HG02884 (cell line): ENCODE results near the gene BICRAL.
"Not testable (repeated sequence)": the region's sequence is repeated elsewhere in the genome, so short reads cannot be mapped to it uniquely, and the experiment has no call there.

ENCODE experiments used
- ATAC-seq: cut with Tn5 transposase; IDR thresholded peaks from one replicate; pipeline ENCODE4 v1.9.1; 2021; ENCODE audit warnings: mild to moderate bottlenecking, moderate library complexity; ENCODE audit not compliant: unreplicated experiment

The BICRAL gene

DNA sequence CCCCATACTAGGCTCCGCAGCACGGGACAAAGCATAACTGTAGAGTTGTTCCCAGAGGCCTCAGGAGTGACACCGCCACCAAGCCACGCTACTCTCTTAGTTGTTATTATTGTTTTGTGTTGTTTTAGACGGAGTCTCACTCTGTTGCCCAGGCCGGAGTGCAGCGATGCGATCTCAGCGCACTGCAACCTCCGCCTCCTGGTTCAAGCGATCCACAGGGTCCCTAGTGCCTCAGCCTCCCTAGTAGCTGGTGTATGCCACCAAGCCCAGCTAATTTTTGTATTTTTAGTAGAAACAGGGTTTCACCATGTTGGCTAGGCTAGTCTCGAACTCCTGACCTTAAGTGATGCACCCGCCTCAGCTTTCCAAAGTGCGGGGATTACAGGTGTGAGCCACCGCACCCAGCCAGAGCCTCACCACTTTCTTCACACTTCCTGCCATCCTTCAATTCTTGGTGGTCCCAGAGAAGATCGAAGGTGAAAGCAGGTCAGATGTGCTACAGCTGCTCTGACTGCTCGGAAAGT is 109.4 kb downstream of the BICRAL start:
- no peak for ATAC-seq

DNA sequence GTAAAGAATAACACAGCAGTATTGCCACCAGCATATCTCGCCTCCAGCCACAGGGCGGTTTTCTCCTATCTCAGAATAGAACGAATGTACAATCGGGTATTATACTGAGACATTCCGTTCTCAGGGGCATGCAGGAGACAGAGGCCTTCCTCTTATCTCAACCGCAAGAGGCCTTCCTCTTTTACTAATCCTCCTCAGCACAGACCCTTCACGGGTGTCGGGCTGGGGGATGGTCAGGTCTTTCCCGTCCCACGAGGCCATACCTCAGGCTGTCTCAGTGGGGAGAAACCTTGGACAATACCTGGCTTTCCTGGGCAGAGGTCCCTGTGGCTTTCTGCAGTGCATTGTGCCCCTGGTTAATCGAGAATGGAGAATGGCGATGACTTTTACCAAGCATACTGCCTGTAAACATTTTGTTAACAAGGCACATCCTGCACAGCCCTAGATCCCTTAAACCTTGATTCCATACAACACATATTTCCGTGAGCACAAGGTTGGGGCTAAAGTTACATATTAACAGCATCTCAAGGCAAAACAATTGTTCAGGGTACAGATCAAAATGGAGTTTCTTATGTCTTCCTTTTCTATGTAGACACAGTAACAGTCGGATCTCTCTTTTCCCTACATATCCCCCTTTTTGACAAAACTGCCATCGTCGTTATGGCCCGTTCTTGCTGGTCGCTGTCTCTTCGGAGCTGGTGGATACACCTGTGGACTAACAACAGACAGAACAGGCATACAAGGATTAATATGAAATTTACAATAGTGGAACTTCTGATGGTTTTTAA is 112.4 kb downstream of the BICRAL start:
- not testable (repeated sequence) for ATAC-seq

DNA sequence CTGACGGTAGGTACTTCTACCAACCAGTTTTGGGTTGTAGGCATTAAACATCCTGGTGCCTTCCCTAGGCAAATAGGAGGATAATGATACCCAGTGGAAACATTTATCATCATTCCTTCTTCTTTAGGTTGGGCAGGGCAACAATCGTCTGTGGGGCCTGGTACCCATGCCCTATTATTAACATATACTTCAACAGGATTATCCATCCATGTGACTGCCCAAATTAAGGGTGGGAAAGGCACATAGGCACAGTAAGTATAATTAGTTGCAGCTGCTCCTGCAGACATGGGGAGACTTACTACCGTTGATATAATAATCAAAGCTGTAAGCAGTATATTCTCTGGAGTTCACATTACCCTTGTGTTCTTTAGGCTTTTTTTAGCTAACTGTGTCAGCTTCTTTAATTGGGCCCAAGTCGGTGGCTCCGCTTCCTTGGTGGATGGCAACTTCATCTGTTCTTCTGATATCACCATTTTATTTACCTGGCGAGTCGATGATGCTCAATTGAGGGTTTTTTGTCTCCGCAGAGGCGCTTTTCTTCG is 114.4 kb downstream of the BICRAL start:
- no peak for ATAC-seq

DNA sequence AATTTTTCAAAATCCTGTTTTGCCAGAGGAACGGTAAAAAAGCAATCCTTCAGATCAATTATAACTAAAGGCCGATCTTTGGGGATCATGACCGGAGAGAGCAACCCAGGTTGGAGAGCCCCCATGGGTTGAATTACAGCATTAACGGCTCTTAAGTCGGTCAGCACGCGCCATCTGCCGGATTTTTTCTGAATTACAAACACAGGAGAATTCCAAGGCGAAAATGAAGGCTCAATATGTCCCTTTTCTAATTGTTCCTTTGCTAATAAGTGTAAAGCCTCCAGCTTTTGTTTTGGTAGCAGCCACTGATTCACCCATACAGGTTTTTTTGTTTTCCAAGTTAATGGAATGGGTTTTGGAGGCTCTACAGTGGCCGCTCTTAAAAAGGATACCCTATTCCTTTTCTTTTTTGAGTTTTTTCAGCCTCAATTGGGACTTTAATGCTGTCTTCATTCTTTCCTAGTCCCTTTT is 117.1 kb downstream of the BICRAL start:
- no peak for ATAC-seq

DNA sequence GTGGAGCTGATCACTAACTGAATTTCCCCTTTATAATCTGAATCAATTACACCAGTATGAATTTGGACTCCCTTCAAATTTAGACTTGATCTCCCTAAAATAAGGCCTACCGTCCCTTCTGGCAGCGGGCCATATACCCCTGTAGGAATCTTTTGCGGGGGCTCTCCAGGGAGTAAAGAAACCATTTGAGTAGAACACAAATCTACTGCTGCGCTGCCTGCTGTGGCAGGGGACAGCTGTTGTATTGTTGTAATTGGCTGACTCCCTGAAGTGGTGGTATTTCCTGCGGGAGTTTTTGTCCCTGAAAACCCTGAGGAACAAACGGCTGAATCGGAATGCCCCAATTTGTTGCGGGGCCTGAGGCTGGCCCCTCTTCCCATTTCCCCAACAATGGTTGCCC is 118.0 kb downstream of the BICRAL start:
- no peak for ATAC-seq

DNA sequence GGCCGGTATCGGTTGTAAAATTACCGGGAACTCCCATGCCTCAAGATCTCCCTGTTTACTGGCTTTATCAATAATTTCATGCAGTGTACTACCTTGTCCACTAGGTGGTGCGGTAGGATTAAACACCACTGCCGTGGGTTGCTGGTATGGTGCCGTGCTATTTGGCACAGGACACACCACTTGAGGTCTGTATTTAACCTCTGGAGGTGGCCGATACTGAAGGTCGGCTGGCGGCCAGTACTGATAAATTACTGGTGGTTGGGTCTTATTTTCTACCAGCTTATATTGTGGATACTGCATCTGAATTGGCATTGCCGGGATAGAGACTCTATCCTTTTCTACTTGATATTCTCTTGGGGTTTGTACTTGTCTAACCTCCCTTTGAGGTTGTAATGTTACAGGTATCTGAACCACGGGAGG is 119.7 kb downstream of the BICRAL start:
- ATAC-seq: no peak

DNA sequence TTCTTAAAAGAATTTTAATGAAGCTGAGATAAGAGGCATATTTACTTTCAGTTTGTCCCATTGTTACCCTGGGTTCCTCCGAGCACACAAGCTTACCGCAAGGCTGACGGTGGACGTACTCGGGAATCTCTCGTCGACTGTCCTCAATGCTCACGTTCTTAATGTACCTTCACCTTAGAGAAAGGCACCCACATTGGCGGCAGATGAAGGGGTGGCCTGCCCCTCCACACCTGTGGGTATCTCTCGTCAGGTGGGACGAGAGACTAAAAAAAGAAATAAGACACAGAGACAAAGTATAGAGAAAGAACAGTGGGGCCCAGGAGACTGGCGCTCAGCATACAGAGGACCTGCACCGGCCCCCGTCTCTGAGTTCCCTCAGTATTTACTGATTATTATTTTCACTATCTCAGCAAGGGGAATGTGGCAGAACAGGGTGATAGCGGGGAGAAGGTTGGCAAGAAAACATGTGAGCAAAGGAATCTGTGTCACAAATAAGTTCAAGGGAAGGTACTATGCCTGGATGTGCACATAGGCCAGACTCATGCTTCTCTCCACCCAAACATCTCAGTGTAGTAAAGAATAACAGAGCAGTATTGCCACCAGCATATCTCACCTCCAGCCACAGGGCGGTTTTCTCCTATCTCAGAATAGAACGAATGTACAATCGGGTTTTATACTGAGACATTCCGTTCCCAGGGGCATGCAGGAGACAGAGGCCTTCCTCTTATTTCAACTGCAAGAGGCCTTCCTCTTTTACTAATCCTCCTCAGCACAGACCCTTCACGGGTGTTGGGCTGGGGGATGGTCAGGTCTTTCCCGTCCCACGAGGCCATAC is 120.8 kb downstream of the BICRAL start:
- ATAC-seq: not testable (repeated sequence)

DNA sequence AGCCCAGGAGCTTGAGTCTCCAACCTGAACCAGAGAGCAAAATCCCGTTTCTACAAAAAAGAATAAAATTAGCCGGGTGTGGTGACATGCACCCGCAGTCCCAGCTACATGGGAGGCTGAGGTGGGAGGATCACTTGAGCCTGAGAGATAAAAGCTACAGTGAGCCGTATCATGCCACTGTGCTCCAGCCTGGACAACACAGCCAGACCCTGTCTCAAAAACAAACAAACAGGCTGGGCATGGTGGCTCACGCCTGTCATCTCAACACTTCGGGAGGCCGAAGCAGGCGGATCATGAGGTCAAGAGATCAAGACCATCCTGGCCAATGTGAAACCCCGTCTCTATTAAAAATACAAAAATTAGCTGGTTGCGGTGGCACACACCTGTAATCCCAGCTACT is 122.6 kb downstream of the BICRAL start:
- ATAC-seq: no peak

DNA sequence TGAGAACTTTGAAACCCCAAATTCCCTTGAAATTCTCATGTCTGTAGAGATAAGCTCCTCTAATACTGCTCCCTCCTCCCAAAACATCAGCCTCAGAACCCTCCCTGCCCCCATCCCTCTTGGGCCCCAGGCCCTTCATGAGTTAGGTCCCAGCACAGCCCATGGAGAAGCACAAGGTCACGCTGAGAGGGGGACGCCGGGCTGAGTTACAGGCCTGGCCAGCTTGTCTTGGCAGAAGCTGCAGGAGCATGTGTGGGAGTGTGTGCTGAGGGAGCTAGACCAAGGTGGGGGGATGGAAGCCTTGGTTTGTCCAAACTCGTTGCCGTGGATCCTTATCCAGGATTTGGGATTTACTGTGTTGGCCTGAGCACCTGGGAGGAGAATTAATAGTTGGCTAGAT is 125.5 kb downstream of the BICRAL start:
- ATAC-seq: no peak

DNA sequence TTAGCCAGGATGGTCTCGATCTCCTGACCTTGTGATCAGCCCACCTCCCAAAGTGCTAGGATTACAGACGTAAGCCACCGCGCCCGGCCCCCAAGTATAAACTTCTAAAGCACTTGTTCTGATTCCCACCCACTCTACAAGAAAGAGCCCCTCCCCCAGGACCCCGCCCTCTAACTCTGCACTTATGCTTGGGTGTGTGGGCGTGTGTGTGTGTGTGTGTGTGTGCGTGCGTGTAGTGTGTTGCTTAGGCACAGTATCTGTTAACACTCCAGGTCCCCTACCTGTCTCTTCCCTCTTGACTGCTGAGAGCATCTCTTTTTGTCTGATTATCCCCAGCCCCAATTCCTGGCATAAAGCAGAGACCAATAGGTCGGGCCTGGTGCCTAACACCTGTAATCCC is 128.0 kb downstream of the BICRAL start:
- ATAC-seq: no peak

DNA sequence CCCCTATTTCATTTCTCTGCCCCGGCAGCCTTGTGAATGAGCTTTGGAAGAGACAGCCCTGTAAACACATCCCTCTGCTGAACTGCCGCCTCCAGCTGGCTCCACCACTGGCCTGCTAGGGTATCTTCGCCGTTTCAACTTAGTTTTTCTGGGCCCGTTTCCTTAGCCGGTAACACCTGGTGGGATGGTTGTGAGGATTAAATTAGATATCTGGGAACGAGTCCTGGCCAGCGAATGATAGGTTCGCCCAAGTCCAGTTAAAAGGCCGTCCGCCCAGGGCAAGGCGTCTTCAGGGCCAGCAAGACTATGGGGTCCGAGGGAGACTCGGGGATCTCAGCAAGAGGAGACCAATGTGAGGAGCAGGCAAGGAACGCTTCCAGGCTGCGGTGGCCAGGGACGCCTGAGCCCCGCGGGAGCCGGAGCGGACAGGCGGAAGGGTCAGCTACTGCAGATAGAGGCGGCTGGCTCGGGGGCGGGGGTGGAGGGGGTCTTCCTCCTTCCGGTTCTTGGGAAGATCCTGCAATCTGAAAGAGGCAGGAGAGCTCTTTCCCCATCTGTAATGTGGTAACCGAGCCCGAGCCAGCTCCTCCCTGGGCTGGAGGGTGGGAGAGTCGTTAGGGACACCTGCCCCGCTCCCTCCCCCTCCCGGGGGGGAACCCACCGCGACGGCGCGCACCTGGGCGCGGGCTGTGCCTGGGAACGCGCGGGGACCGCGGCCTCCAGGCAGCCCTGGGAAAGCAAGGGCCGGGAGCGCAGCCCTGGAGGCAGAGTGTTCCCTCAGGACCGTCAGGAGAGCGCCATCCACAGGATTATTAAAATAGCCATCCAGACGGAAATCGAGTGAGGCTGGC is 129.5 kb downstream of the BICRAL start:
- no peak for ATAC-seq

DNA sequence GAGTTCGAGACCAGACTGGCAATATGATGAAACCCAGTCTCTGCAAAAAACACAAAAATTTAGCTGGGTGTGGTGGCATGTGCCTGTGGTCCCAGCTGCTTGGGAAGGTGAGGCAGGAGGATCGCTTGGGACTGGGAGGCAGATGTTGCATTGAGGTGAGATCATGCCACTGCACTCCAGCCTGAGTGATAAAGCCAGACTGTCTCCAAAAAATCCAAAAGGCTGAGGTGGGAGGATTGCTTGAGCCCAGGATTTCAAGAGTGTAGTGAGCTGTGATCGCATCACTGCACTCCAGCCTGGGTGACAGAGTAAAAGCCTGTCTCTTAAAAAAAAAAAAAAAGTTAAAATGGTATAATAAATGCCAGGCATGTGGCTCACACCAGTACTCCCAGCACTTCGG is 132.7 kb downstream of the BICRAL start:
- no peak for ATAC-seq

DNA sequence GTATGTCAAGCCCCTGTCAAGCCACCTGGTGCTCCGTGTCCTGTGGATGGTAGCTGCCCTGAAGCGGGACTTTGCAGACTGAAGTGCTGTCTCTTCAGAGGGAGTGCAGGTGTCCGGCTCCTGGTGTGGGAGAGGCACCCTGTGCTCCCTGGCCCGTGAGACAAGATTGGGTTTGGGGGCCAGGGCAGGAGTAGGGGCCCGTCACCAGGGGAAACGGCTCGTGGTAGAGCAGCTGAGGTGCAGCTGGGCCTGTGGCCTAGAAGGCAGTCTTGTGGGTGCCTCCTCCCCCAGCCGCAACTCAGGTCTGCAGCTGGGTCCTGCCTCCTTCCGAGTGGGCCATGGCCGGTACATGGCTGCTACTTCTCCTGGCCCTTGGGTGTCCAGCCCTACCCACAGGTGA is 133.9 kb downstream of the BICRAL start, which contains the start of gene PTCRA:
TSS of gene PTCRA (plus strand) at position 322 of the 400 bp plus-strand sequence. CDS start at position 339, 17 bp downstream.
- ATAC-seq: no peak

DNA sequence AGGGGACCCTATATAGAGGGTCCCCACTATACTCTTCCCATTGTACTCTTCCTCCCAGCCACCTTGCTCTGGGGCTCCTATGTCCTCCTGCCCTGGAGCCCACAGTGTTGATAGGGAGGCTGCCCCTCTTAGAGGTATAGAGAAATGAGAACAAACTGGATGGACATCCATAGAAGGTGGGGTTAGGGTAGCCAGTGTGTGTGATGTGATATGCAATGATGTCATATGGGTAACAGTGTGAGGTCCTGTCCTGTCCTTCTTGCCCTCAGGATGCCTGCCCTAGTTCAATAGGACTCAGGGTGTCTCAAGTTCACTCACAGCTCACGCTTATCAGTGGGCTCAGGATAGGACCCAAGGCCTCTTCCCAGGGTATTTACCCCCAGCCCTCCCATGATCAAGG is 134.4 kb downstream of the BICRAL start:
- ATAC-seq: no peak
